Osteocyte (in vitro differentiated cells): ENCODE data around the gene PREX1. TPM values are rescaled to one million over a fixed set of nuclear protein-coding genes. Genes with fewer than 3 reads are reported as not detected.

Experiments
- DNase-seq: peaks from one replicate; pipeline ENCODE4 v3.0.0; 2021; ENCODE audit warnings: mixed read lengths; ENCODE audit not compliant: unreplicated experiment; ENCODE audit errors: extremely low spot score
- H3K27ac Mint-ChIP-seq: one replicate; pipeline ENCODE4 v1.8.0; 2021; ENCODE audit warnings: mild to moderate bottlenecking, mixed read lengths; ENCODE audit not compliant: unreplicated experiment
- H3K27me3 Mint-ChIP-seq: one replicate; pipeline ENCODE4 v1.8.0; 2021; ENCODE audit warnings: mixed read lengths; ENCODE audit not compliant: unreplicated experiment
- H3K36me3 Mint-ChIP-seq: one replicate; pipeline ENCODE4 v1.8.0; 2021; ENCODE audit warnings: mixed read lengths; ENCODE audit not compliant: unreplicated experiment
- H3K4me1 Mint-ChIP-seq: one replicate; pipeline ENCODE4 v1.8.0; 2021; ENCODE audit warnings: mixed read lengths; ENCODE audit not compliant: unreplicated experiment
- H3K4me3 Mint-ChIP-seq: one replicate; pipeline ENCODE4 v1.8.0; 2021; ENCODE audit warnings: mild to moderate bottlenecking, moderate library complexity, mixed read lengths; ENCODE audit not compliant: unreplicated experiment
- H3K9me3 Mint-ChIP-seq: one replicate; pipeline ENCODE4 v1.8.0; 2021; ENCODE audit warnings: mixed read lengths; ENCODE audit not compliant: unreplicated experiment
- total RNA-seq: library from RNA; stranded (reverse); gene quantifications from 2 replicates; pipeline ENCODE4 v1.2.1, GENCODE V29; 2021
- TF ChIP-seq, protein P1 (sequence below): fragments of 200-600 bp; sonication (generic); IDR thresholded peaks from 2 replicates; pipeline ENCODE4 v1.5.0; 2021; ENCODE audit warnings: antibody characterized with exemption, mild to moderate bottlenecking, moderate library complexity

PREX1 gene
- total RNA-seq, 1 donor from 2014 or later, result 24.2 TPM

DNA sequence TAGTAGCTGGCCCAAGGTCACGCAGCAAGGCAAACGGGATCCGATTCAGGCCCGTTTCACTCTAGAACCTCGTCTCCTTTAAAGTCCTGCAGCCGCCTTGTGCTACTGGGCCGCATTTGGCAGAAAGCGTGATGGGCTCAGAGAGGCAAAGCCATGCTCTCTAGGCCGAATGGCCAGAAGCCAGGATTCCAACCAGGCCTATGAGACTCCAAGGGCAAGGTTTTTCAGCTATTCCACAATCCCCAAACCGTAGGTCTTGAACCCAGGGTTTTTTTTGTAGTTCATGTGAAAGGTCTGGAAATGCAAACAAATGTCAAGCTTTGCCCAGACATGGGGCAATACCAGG, 174.1 kb downstream of the PREX1 start:
- H3K36me3 Mint-ChIP-seq, result peaks cover 20% of the 10 kb centered on the region
- TF ChIP-seq, protein P1, sequence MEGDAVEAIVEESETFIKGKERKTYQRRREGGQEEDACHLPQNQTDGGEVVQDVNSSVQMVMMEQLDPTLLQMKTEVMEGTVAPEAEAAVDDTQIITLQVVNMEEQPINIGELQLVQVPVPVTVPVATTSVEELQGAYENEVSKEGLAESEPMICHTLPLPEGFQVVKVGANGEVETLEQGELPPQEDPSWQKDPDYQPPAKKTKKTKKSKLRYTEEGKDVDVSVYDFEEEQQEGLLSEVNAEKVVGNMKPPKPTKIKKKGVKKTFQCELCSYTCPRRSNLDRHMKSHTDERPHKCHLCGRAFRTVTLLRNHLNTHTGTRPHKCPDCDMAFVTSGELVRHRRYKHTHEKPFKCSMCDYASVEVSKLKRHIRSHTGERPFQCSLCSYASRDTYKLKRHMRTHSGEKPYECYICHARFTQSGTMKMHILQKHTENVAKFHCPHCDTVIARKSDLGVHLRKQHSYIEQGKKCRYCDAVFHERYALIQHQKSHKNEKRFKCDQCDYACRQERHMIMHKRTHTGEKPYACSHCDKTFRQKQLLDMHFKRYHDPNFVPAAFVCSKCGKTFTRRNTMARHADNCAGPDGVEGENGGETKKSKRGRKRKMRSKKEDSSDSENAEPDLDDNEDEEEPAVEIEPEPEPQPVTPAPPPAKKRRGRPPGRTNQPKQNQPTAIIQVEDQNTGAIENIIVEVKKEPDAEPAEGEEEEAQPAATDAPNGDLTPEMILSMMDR, result no peak
- peaks cover 3% of the 10 kb centered on the region for H3K4me1 Mint-ChIP-seq
- H3K4me3 Mint-ChIP-seq, result no peak overlapping the region
- H3K9me3 Mint-ChIP-seq, result no peaks in the 10 kb centered on the region
- DNase-seq, result no peak
- H3K27me3 Mint-ChIP-seq, result no peaks in the 10 kb centered on the region
- no peak overlapping the region for H3K27ac Mint-ChIP-seq

DNA sequence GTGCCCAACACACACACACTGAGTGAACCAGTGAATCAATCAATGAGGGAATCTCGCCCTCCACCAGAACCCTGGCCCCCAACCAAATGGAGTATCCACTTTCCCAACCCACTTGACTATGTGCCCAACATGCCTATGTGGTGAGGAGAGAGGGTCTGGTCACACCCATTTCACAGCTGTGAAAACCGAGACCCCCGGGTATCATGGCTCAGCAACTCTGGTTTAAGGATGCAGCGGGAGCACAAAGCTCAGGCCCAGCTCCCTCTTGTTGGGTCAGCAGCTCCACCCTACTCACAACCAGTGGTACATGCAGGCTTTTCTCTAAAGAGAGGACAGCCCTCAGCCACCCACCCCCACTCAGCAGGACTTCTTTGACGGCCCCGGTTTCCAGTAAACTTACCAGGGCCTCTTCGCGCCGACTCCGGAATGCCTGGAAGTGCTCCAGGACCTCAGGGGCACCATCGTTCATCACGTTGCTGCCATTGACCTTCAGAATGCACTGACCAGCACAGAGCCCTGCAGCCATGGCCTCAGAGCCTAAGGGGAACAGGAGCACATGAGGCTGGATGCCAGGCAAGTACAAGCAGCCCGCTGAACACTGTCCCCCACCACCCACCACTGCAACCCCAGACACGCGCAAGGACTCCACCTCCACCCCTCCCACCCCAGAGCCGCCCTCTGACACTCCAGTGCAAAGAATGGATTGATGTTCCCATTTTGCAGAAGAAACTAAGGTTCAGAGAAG, 174.7 kb downstream of the PREX1 start:
- H3K27ac Mint-ChIP-seq, result no peak overlapping the region
- H3K27me3 Mint-ChIP-seq, result no peaks in the 10 kb centered on the region
- H3K4me1 Mint-ChIP-seq, result no peaks in the 10 kb centered on the region
- no peak for DNase-seq
- H3K36me3 Mint-ChIP-seq, result peaks cover 20% of the 10 kb centered on the region
- H3K4me3 Mint-ChIP-seq, result no peak overlapping the region
- TF ChIP-seq, protein P1, result no peak
- no peaks in the 10 kb centered on the region for H3K9me3 Mint-ChIP-seq

- Mint-ChIP-seq H3K4me1 (no peaks in the 10 kb centered on the region), H3K36me3 (peaks cover 14% of the 10 kb centered on the region), H3K4me3 (no peak overlapping the region), H3K27me3 (no peaks in the 10 kb centered on the region), H3K9me3 (no peaks in the 10 kb centered on the region), H3K27ac (no peak overlapping the region)
- DNase-seq, result no peak
- TF ChIP-seq, protein P1, result no peak
These were observed 175.8 kb downstream of the PREX1 start for GRCh38 chr20:48651960-48652359.

DNA sequence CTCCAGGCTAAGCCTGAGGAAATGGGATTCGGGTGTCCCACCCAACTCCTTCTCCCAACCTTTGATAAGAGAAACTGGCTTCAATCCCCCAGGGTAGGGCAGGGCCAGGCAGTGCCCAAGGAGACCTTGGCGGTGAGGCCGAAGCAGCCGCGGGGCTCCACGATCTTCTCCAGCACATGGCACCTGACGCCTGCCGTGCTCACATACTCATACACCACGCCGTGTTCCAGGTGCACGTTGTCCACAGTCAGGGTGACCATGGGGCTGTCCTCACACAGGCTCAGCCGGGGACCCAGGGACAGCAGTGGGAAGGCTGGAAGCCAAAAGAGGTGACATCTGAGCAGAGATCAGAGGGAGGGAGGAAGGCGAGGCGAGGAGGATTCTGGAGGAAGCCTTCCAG, 176.5 kb downstream of the PREX1 start:
- no peak for DNase-seq
- Mint-ChIP-seq H3K36me3 (peaks cover 14% of the 10 kb centered on the region), H3K9me3 (no peaks in the 10 kb centered on the region), H3K27ac (no peak overlapping the region), H3K27me3 (no peaks in the 10 kb centered on the region), H3K4me3 (no peak overlapping the region), H3K4me1 (no peaks in the 10 kb centered on the region)
- TF ChIP-seq, protein P1, result no peak

GRCh38 chr20:48649868-48650267, 177.9 kb downstream of the PREX1 start:
- Mint-ChIP-seq H3K27ac (no peak overlapping the region), H3K4me3 (no peak overlapping the region), H3K4me1 (no peaks in the 10 kb centered on the region), H3K9me3 (no peaks in the 10 kb centered on the region), H3K27me3 (no peaks in the 10 kb centered on the region), H3K36me3 (peaks cover 19% of the 10 kb centered on the region)
- no peak for DNase-seq
- TF ChIP-seq, protein P1, result no peak
